H1 (cell line): Measurements from ENCODE around the gene CFHR5. TPM values are rescaled to one million over a fixed set of nuclear protein-coding genes. Genes with fewer than 3 reads are reported as not detected.
"Not testable (repeated sequence)": the region's sequence is repeated elsewhere in the genome, so short reads cannot be mapped to it uniquely, and the experiment has no call there.

Source experiments
- CTCF ChIA-PET: fragments of 300-600 bp; sonication (Branson Sonifier 250); formaldehyde crosslinking; loops from one replicate; lab custom pipeline; 2021; ENCODE audit not compliant: partially characterized antibody; lab: Charles Lee
- POLR2A ChIA-PET: fragments of 300-600 bp; sonication (Branson Sonifier 250); formaldehyde crosslinking; loops from one replicate; lab custom pipeline; 2021; ENCODE audit warnings: inconsistent platforms; ENCODE audit not compliant: partially characterized antibody; lab: Charles Lee
- DNase-seq, 2 experiments: peaks; one replicate each; pipeline versions ENCODE4 v3.0.0 to v3.0.0-alpha.2; 2010 to 2022; ENCODE audit warnings: low spot score in 2 of 2, low read depth in 1 of 2, mixed read lengths in 1 of 2
- FAIRE-seq: peaks from 2 replicates; lab custom pipeline; 2011; peaks lifted over from hg19 to GRCh38; lab: Jason Lieb, UNC
- H2AFZ ChIP-seq: 2 replicates; pipeline ENCODE4 v1.8.1; 2012; ENCODE audit warnings: low read length, inconsistent platforms
- H2AK5ac ChIP-seq: 2 replicates; pipeline ENCODE4 v1.6.1; 2013; ENCODE audit warnings: low read depth, low read length
- H2BK120ac ChIP-seq: replicated peaks from 2 replicates; pipeline ENCODE3; 2013; ENCODE audit warnings: low read depth, low read length, inconsistent platforms
- H2BK12ac ChIP-seq: 2 replicates; pipeline ENCODE4 v1.6.1; 2013; ENCODE audit warnings: low read depth, low read length
- H2BK15ac ChIP-seq: 2 replicates; pipeline ENCODE4 v1.6.1; 2013; ENCODE audit warnings: low read length
- H2BK20ac ChIP-seq: 2 replicates; pipeline ENCODE4 v1.6.1; 2013; ENCODE audit warnings: low read length
- H2BK5ac ChIP-seq: 2 replicates; pipeline ENCODE4 v1.6.1; 2013; ENCODE audit warnings: low read depth, low read length
- H3K14ac ChIP-seq: 2 replicates; pipeline ENCODE4 v1.6.1; 2013; ENCODE audit warnings: inconsistent platforms; ENCODE audit not compliant: insufficient read length
- H3K18ac ChIP-seq: 2 replicates; pipeline ENCODE4 v1.6.1; 2013; ENCODE audit warnings: low read length; ENCODE audit errors: extremely low read depth
- H3K23ac ChIP-seq: 2 replicates; pipeline ENCODE4 v1.6.1; 2013; ENCODE audit warnings: inconsistent platforms; ENCODE audit not compliant: insufficient read length
- H3K23me2 ChIP-seq: 2 replicates; pipeline ENCODE4 v1.6.1; 2013; ENCODE audit warnings: low read depth, low read length
- H3K27ac ChIP-seq: 2 replicates; pipeline ENCODE4 v1.6.1; 2011; ENCODE audit warnings: low read depth, low read length, inconsistent platforms
- H3K27me3 ChIP-seq, 4 experiments: replicated peaks in 1 of 4; 1 replicate in 1 of 4; 2 replicates in 3 of 4; pipeline versions ENCODE4 v1.6.1 to v1.8.1; 2011 to 2013; ENCODE audit warnings: low read length in 3 of 4, mild to moderate bottlenecking in 3 of 4, inconsistent platforms in 2 of 4, mixed read lengths in 2 of 4, moderate library complexity in 1 of 4; ENCODE audit not compliant: control insufficient read depth in 3 of 4, insufficient read depth in 3 of 4; ENCODE audit errors: extremely low read depth in 1 of 4
- H3K36me3 ChIP-seq, 4 experiments: 2 replicates each; pipeline versions ENCODE4 v1.6.1 to v1.8.1; 2011 to 2013; ENCODE audit warnings: mild to moderate bottlenecking in 4 of 4, low read length in 3 of 4, moderate library complexity in 2 of 4, control low read depth in 1 of 4, inconsistent platforms in 1 of 4; ENCODE audit not compliant: insufficient read depth in 4 of 4, control insufficient read depth in 2 of 4
- H3K4ac ChIP-seq: replicated peaks from 2 replicates; pipeline ENCODE3; 2013; ENCODE audit warnings: low read length, low read depth, mixed read lengths, inconsistent platforms; ENCODE audit not compliant: insufficient read length
- H3K4me1 ChIP-seq, 4 experiments: replicated peaks in 1 of 4; 1 replicate in 1 of 4; 2 replicates in 3 of 4; pipeline versions ENCODE4 v1.6.1 to v1.8.1; 2011 to 2013; ENCODE audit warnings: low read length in 3 of 4, inconsistent platforms in 2 of 4, mixed read lengths in 1 of 4; ENCODE audit not compliant: insufficient read depth in 4 of 4, control insufficient read depth in 3 of 4
- H3K4me2 ChIP-seq, 2 experiments: 2 replicates each; pipeline versions ENCODE4 v1.6.1 to v1.8.1; 2011 to 2013; ENCODE audit warnings: low read depth in 2 of 2, low read length in 2 of 2, control low read depth in 1 of 2, inconsistent platforms in 1 of 2, mild to moderate bottlenecking in 1 of 2; ENCODE audit not compliant: insufficient read depth in 1 of 2
- H3K4me3 ChIP-seq, 4 experiments: fragments of 200-600, 300-600 bp in 1 of 4; sonication (generic), shearing (Covaris generic), sonication (Bioruptor Twin) in 1 of 4; 2 replicates each; pipeline versions ENCODE4 v1.5.1 to v1.8.1; 2011 to 2016; ENCODE audit warnings: low read length in 4 of 4, low read depth in 3 of 4, control low read depth in 2 of 4, inconsistent platforms in 2 of 4, mild to moderate bottlenecking in 2 of 4, mixed read lengths in 1 of 4, moderate library complexity in 1 of 4; ENCODE audit not compliant: insufficient read depth in 2 of 4; ENCODE audit errors: extremely low read depth in 1 of 4
- H3K56ac ChIP-seq: replicated peaks from 2 replicates; pipeline ENCODE3; 2013; ENCODE audit warnings: low read depth, mild to moderate bottlenecking, mixed read lengths, low read length, inconsistent platforms; ENCODE audit not compliant: insufficient read length
- H3K79me1 ChIP-seq: 2 replicates; pipeline ENCODE4 v1.6.1; 2013; ENCODE audit warnings: low read depth, low read length, control low read depth
- H3K79me2 ChIP-seq, 2 experiments: 2 replicates each; pipeline versions ENCODE4 v1.6.1 to v1.8.1; 2012 to 2013; ENCODE audit warnings: low read length in 2 of 2, mild to moderate bottlenecking in 2 of 2, inconsistent platforms in 1 of 2; ENCODE audit not compliant: insufficient read depth in 2 of 2, control insufficient read depth in 1 of 2
- H3K9ac ChIP-seq, 4 experiments: replicated peaks in 1 of 4; 1 replicate in 1 of 4; 2 replicates in 3 of 4; pipeline versions ENCODE4 v1.6.1 to v1.8.1; 2011 to 2013; ENCODE audit warnings: low read depth in 3 of 4, low read length in 3 of 4, control low read depth in 2 of 4, mild to moderate bottlenecking in 2 of 4, moderate library complexity in 2 of 4, inconsistent platforms in 1 of 4; ENCODE audit errors: extremely low read depth in 1 of 4
- H3K9me3 ChIP-seq, 2 experiments: 2 replicates each; pipeline versions ENCODE4 v1.6.1 to v1.8.1; 2012 to 2013; ENCODE audit warnings: mild to moderate bottlenecking in 2 of 2, moderate library complexity in 2 of 2, control low read depth in 1 of 2, inconsistent platforms in 1 of 2, low read depth in 1 of 2, low read length in 1 of 2, mixed read lengths in 1 of 2; ENCODE audit not compliant: insufficient read depth in 2 of 2
- H4K20me1 ChIP-seq, 2 experiments: replicated peaks in 1 of 2; 2 replicates each; pipeline versions ENCODE3 to v1.8.1; 2011 to 2013; ENCODE audit warnings: inconsistent platforms in 2 of 2, low read length in 2 of 2, mild to moderate bottlenecking in 1 of 2; ENCODE audit not compliant: insufficient read depth in 2 of 2, control insufficient read depth in 1 of 2
- H4K5ac ChIP-seq: 2 replicates; pipeline ENCODE4 v1.6.1; 2013; ENCODE audit warnings: low read length, low read depth, mixed read lengths, inconsistent platforms; ENCODE audit not compliant: insufficient read length
- H4K8ac ChIP-seq: 2 replicates; pipeline ENCODE4 v1.8.0; 2013; ENCODE audit warnings: mild to moderate bottlenecking, moderate library complexity, low read length, inconsistent platforms; ENCODE audit not compliant: insufficient read depth; ENCODE audit errors: extremely low read depth
- H4K91ac ChIP-seq: replicated peaks from 2 replicates; pipeline ENCODE3; 2013; ENCODE audit warnings: low read length, mixed read lengths, inconsistent platforms; ENCODE audit not compliant: insufficient read length
- CBX8 ChIP-seq: fragments of 300-800, 300-1000 bp; sonication (generic); IDR thresholded peaks from 2 replicates; pipeline ENCODE4 v1.7.1; 2016; ENCODE audit warnings: low read depth, low read length, borderline replicate concordance
- CREB1 ChIP-seq: IDR thresholded peaks from 2 replicates; pipeline ENCODE4 v1.6.1; 2012; ENCODE audit warnings: inconsistent platforms
- KDM1A ChIP-seq: fragments of 200-600, 300-600 bp; sonication (generic); IDR thresholded peaks from 2 replicates; pipeline ENCODE4 v1.7.1; 2016; ENCODE audit warnings: mild to moderate bottlenecking, low read length, borderline replicate concordance
- MAFK ChIP-seq: IDR thresholded peaks from 2 replicates; pipeline ENCODE4 v1.6.1; 2012; ENCODE audit warnings: low read depth, mild to moderate bottlenecking, improper control_type of control experiment, low read length
- SIN3A ChIP-seq, 2 experiments: IDR thresholded peaks in 1 of 2; conservative IDR thresholded peaks in 1 of 2; 2 replicates each; pipeline ENCODE4 v1.6.1; 2011 to 2012; ENCODE audit warnings: low read length in 2 of 2, improper control_type of control experiment in 1 of 2, low read depth in 1 of 2, mild to moderate bottlenecking in 1 of 2
- SIRT6 ChIP-seq: IDR thresholded peaks from one replicate; pipeline ENCODE4 v1.7.1; 2012; ENCODE audit warnings: low read length, inconsistent platforms
- SP4 ChIP-seq: IDR thresholded peaks from 2 replicates; pipeline ENCODE4 v1.6.1; 2012; ENCODE audit warnings: low read length, inconsistent platforms
- SUZ12 ChIP-seq: fragments of 200-600 bp; sonication (generic); IDR thresholded peaks from 2 replicates; pipeline ENCODE4 v1.6.1; 2012; ENCODE audit warnings: mild to moderate bottlenecking, inconsistent platforms, low read length, moderate library complexity, mixed read lengths
- TAF7 ChIP-seq: optimal IDR thresholded peaks from 2 replicates; pipeline ENCODE3; 2011; ENCODE audit warnings: low read depth, mild to moderate bottlenecking, inconsistent platforms, low read length, moderate library complexity, borderline replicate concordance
- TCF12 ChIP-seq: IDR thresholded peaks from 2 replicates; pipeline ENCODE4 v1.6.1; 2011; ENCODE audit warnings: low read depth, mild to moderate bottlenecking, low read length
- TEAD4 ChIP-seq: IDR thresholded peaks from 2 replicates; pipeline ENCODE4 v1.6.1; 2012; ENCODE audit warnings: low read depth, low read length, inconsistent platforms, mixed read lengths
- WGBS, 2 experiments: shearing (Covaris generic) in 1 of 2; methylation state at CpG; one replicate each; pipeline versions ENCODE4 v1.1.6 to v1.1.7; 2013 to 2015; ENCODE audit warnings: low lambda C conversion rate in 2 of 2, mixed read lengths in 2 of 2, inconsistent platforms in 1 of 2, low coverage in 1 of 2, missing lambda C conversion rate in 1 of 2; ENCODE audit not compliant: insufficient replicate concordance in 2 of 2, insufficient coverage in 1 of 2, insufficient read length in 1 of 2; ENCODE audit errors: extremely low coverage in 1 of 2, missing lambda C conversion rate in 1 of 2; 5-methylcytosine and 5-hydroxymethylcytosine counted together
- polyA plus RNA-seq, 7 experiments: library from polyadenylated mRNA; depleted of rRNA in 3 of 7; stranded (reverse) in 5 of 7; unstranded in 2 of 7; fragments of >200 nt in 5 of 7; fragments of 200-250 nt in 2 of 7; gene quantifications; 1 replicate in 5 of 7; 2 replicates in 1 of 7; 4 replicates in 1 of 7; pipeline versions ENCODE4 v1.2.1 to v1.2.3, GENCODE V29; 2011 to 2013; ENCODE audit warnings: missing spikeins in 2 of 7, mixed read lengths in 2 of 7
- total RNA-seq: library from RNA; stranded (reverse); fragmentation: NEBNext Ultra II Directional; extraction: Animal tissue kit (Norgen Biotek cat#: 25700); gene quantifications from 2 replicates; pipeline ENCODE4 v1.2.1, GENCODE V29; 2021

Gene CFHR5
- total and polyA plus RNA-seq, 2 of the 8 experiments (the other 6 are each of a cell fraction or from before 2014, with no cell fraction given): not detected

DNA sequence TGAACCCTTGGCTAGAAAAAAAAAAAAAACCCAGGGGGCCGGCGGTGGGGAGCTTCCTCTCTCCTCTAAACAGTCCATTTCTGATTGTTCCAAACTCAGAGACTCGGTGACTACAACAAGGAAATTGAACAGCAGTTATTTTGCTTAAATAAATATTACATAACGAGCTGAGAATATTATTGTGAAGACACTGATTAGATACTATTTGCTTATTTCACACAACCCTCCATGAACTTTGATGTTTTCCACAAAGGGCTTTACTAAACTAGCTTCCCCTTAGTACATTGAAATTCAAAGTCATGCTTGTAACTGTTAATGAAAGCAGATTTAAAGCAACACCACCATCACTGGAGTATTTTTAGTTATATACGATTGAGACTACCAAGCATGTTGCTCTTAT is at the start of gene CFHR5 (continued):
- TF ChIP-seq TAF7 (no peak), SUZ12 (no peak), TEAD4 (no peak), KDM1A (no peak), SP4 (no peak), SIN3A (conservative IDR thresholded peaks at IDR 0.05 in 1 of 2, IDR thresholded peaks at IDR 0.05 in 1 of 2; ENCODE audit: low read depth in 1 of 2, low read length in 2 of 2) (no peak), CBX8 (no peak), TCF12 (no peak), CREB1 (no peak), SIRT6 (no peak), MAFK (no peak)

DNA sequence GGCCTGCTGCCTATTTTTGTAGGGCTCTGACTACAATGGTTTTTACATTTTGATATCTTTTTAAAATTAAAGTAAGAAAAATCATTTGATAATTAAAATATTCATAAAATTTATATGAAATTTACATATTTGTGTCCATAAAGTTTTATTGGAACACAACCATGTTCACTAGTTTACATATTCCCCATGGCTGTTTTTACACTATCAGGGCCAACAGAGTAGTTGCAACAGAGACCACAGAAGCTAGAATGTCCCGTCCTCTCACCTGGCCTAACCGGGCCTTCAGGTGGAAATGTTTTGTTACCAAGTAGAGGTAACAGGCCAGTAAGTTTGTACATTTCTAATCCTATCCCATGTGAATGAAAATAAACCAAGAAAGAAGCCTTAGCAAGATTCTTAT is 44.5 kb upstream of the CFHR5 start:
- H3K4me3 ChIP-seq, H2BK12ac ChIP-seq, H3K9me3 ChIP-seq, H3K4ac ChIP-seq, H3K23ac ChIP-seq, H2AK5ac ChIP-seq, H4K5ac ChIP-seq, H3K79me2 ChIP-seq, H2BK120ac ChIP-seq, H3K36me3 ChIP-seq, H3K4me2 ChIP-seq, H4K91ac ChIP-seq, H2BK15ac ChIP-seq, H3K14ac ChIP-seq, H3K4me1 ChIP-seq, H4K20me1 ChIP-seq, H3K9ac ChIP-seq, H3K23me2 ChIP-seq, H3K18ac ChIP-seq, DNase-seq, H3K27me3 ChIP-seq, H2BK5ac ChIP-seq, H2BK20ac ChIP-seq, H2AFZ ChIP-seq, H4K8ac ChIP-seq, H3K56ac ChIP-seq, H3K79me1 ChIP-seq, FAIRE-seq, POLR2A ChIA-PET, H3K27ac ChIP-seq: not testable (repeated sequence)
- WGBS, 2 experiments: 97% methylated on average over 2 of the region's 2 CpGs; no CpG with 5 or more reads in 1 of the 2 experiments
- CTCF ChIA-PET: interaction anchor here (1.1 to 1.2 kb wide), 3 partner anchors 9 to 188 kb away, joined by 3 read pairs; no protein-coding TSS in a partner anchor
